Measurements from ENCODE around the gene GLCCI1. TPM values are rescaled to one million over a fixed set of nuclear protein-coding genes. Genes with fewer than 3 reads are reported as not detected.

Gene GLCCI1
- total and polyA plus RNA-seq, 11 donors: 1.5 to 10.8 (median 6.3) TPM

DNA sequence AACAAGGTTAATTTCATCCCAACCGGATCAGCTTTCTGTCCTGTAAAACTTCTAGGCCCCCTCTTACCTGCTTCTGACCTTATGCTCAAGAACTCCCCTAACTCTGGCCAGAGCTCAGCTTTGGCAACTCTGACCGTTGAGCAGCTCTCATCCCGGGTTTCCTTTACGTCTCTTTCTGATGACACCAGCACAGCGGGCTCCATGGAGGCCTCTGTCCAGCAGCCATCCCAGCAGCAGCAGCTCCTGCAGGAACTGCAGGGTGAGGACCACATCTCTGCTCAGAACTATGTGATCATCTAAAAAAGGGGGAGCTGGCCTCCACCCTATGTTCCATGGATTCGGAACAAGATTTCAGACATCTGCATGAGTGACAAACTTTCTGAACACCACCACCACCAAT is 117.6 kb downstream of the GLCCI1 start:
- no peak for TF ChIP-seq POLR2A (IDR thresholded peaks at IDR 0.05)
- TF ChIP-seq, protein P1, sequence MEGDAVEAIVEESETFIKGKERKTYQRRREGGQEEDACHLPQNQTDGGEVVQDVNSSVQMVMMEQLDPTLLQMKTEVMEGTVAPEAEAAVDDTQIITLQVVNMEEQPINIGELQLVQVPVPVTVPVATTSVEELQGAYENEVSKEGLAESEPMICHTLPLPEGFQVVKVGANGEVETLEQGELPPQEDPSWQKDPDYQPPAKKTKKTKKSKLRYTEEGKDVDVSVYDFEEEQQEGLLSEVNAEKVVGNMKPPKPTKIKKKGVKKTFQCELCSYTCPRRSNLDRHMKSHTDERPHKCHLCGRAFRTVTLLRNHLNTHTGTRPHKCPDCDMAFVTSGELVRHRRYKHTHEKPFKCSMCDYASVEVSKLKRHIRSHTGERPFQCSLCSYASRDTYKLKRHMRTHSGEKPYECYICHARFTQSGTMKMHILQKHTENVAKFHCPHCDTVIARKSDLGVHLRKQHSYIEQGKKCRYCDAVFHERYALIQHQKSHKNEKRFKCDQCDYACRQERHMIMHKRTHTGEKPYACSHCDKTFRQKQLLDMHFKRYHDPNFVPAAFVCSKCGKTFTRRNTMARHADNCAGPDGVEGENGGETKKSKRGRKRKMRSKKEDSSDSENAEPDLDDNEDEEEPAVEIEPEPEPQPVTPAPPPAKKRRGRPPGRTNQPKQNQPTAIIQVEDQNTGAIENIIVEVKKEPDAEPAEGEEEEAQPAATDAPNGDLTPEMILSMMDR (IDR thresholded peaks at IDR 0.05): no peak
- no peak for DNase-seq
- no peak for ATAC-seq
- no peaks in the 10 kb centered on the region for H3K4me1 ChIP-seq
- H3K27ac ChIP-seq: no peak overlapping the region
- WGBS, 4 donors: 81 to 96% (median 89%) methylated on average over 6 of the region's 6 CpGs
- no peaks in the 10 kb centered on the region for H3K9me3 ChIP-seq
- peaks cover 0 to 26% (median 6%) of the 10 kb centered on the region in 9 donors for H3K36me3 ChIP-seq
- intact Hi-C loops (cut with DNase I): no loop called here
- no peaks in the 10 kb centered on the region for H3K27me3 ChIP-seq
- H3K4me3 ChIP-seq: no peak overlapping the region

DNA sequence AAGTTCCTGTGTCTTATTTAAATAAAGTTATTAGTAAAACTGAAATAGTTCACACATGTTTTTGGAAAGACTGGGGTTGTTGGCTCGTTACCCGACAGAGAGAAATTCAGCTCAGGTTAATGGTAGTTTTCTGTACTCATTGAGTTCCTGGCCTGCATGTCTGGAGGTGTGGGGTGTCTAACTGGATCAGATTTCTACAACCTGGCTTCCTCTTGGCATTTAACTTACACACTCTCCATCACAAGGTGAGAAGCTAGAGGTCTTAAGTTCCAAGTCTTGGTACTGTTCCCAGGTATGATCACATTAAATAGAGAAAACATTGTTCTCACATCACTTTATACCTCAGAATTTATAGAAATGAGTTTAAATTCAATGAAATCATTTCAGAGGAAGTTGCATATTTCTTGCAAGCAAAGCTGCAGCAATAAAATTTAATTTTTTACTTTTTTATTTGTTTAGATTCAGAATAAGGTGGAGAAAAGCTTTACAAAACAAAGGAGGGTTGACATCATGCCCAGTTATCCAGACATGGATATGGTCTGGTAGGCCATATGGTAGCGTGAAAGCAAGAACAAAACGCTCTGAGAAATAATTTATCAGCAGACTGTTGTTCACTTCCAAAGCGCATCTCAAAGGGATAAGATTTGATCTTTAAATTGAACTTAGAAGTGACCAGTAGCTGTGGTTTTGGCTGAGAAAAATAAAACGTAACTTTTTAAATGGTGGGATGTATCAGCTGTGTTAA is 120.6 kb downstream of the GLCCI1 start:
- Histone ChIP-seq H3K27me3 (no peaks in the 10 kb centered on the region), H3K27ac (no peak overlapping the region), H3K4me3 (no peak overlapping the region), H3K9me3 (no peaks in the 10 kb centered on the region), H3K4me1 (no peaks in the 10 kb centered on the region), H3K36me3 (peaks cover 0 to 26% (median 6%) of the 10 kb centered on the region in 9 donors)
- WGBS, 4 donors: 90 to 95% (median 94%) methylated on average over 6 of the region's 6 CpGs
- ATAC-seq (no peak), DNase-seq (no peak)
- intact Hi-C loops (cut with DNase I): no loop called here
- no peak for TF ChIP-seq POLR2A (IDR thresholded peaks at IDR 0.05)
- TF ChIP-seq, protein P1 (IDR thresholded peaks at IDR 0.05): no peak

DNA sequence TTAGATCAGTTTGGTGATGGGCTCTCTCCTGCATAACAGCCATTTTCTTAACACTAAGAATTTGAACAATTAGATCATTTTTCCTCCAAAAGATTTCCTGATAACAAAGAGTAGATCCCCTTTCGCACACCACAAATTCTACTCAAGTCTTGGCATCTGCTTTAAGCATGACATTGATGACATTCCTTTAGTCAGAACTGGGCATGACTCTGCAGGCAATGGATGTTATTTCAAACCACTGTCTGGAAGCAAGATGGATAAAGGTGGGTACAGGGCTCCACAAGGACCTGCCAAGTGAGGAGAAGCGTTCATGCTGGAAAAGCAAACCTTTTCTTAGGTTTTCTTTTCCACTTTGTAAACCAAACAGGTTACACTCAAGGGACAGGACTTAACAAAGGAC is 123.5 kb downstream of the GLCCI1 start:
- WGBS, 4 donors: 82 to 98% (median 85%) methylated on average over 2 of the region's 2 CpGs

More for the DNA sequence above, 123.5 kb downstream of the GLCCI1 start:
- Histone ChIP-seq H3K9me3 (no peaks in the 10 kb centered on the region), H3K36me3 (peaks cover 0 to 8% (median 0%) of the 10 kb centered on the region in 9 donors), H3K4me3 (no peak overlapping the region), H3K27me3 (no peaks in the 10 kb centered on the region), H3K4me1 (no peaks in the 10 kb centered on the region), H3K27ac (no peak overlapping the region)
- intact Hi-C loops (cut with DNase I): no loop called here
- TF ChIP-seq, protein P1 (IDR thresholded peaks at IDR 0.05): no peak
- no peak for TF ChIP-seq POLR2A (IDR thresholded peaks at IDR 0.05)
- no peak for DNase-seq
- no peak for ATAC-seq
